Effector memory CD4-positive, alpha-beta T cell (primary cell): ENCODE results near the gene TWIST2.

ENCODE experiments used
- DNase-seq, 3 donors: peaks; one replicate each; pipeline ENCODE4 v3.0.0-alpha.2; 2020
- H3K27ac ChIP-seq: 2 replicates; pipeline ENCODE4 v1.7.0; 2013; ENCODE audit warnings: mild to moderate bottlenecking, low read length, moderate library complexity; ENCODE audit not compliant: insufficient read depth, poor library complexity, severe bottlenecking
- H3K27me3 ChIP-seq: replicated peaks from 2 replicates; pipeline ENCODE4 v1.7.0; 2013; ENCODE audit warnings: mild to moderate bottlenecking, low read length; ENCODE audit not compliant: insufficient read depth, control insufficient read depth, poor library complexity, severe bottlenecking
- H3K36me3 ChIP-seq: 2 replicates; pipeline ENCODE4 v1.7.0; 2013; ENCODE audit warnings: mild to moderate bottlenecking, low read length, moderate library complexity; ENCODE audit not compliant: control insufficient read depth, insufficient read depth
- H3K4me1 ChIP-seq: 2 replicates; pipeline ENCODE4 v1.7.0; 2013; ENCODE audit warnings: low read length, mild to moderate bottlenecking; ENCODE audit not compliant: control insufficient read depth, insufficient read depth, poor library complexity, severe bottlenecking
- H3K4me3 ChIP-seq: 2 replicates; pipeline ENCODE4 v1.7.0; 2013; ENCODE audit warnings: low read length, low read depth, mild to moderate bottlenecking; ENCODE audit not compliant: insufficient read depth, poor library complexity, severe bottlenecking
- H3K9me3 ChIP-seq: 2 replicates; pipeline ENCODE4 v1.7.0; 2013; ENCODE audit warnings: mild to moderate bottlenecking, low read length, moderate library complexity; ENCODE audit not compliant: control insufficient read depth

TWIST2 gene

GRCh38 chr2:238888781-238889180 is 40.9 kb downstream of the TWIST2 start:
- Histone ChIP-seq H3K27ac (no peak overlapping the region), H3K9me3 (no peaks in the 10 kb centered on the region), H3K27me3 (no peaks in the 10 kb centered on the region), H3K4me1 (no peaks in the 10 kb centered on the region), H3K4me3 (no peak overlapping the region), H3K36me3 (no peaks in the 10 kb centered on the region)
- DNase-seq: no peak

GRCh38 chr2:238890131-238890530 is 42.2 kb downstream of the TWIST2 start:
- Histone ChIP-seq H3K27ac (no peak overlapping the region), H3K4me1 (no peaks in the 10 kb centered on the region), H3K36me3 (no peaks in the 10 kb centered on the region), H3K9me3 (no peaks in the 10 kb centered on the region), H3K4me3 (no peak overlapping the region), H3K27me3 (no peaks in the 10 kb centered on the region)
- DNase-seq: no peak

- Histone ChIP-seq H3K4me1 (no peaks in the 10 kb centered on the region), H3K27me3 (no peaks in the 10 kb centered on the region), H3K27ac (no peak overlapping the region), H3K36me3 (no peaks in the 10 kb centered on the region), H3K9me3 (no peaks in the 10 kb centered on the region), H3K4me3 (no peak overlapping the region)
- no peak for DNase-seq
Observed at GRCh38 chr2:238890618-238891456, 43.0 kb downstream of the TWIST2 start.

DNA sequence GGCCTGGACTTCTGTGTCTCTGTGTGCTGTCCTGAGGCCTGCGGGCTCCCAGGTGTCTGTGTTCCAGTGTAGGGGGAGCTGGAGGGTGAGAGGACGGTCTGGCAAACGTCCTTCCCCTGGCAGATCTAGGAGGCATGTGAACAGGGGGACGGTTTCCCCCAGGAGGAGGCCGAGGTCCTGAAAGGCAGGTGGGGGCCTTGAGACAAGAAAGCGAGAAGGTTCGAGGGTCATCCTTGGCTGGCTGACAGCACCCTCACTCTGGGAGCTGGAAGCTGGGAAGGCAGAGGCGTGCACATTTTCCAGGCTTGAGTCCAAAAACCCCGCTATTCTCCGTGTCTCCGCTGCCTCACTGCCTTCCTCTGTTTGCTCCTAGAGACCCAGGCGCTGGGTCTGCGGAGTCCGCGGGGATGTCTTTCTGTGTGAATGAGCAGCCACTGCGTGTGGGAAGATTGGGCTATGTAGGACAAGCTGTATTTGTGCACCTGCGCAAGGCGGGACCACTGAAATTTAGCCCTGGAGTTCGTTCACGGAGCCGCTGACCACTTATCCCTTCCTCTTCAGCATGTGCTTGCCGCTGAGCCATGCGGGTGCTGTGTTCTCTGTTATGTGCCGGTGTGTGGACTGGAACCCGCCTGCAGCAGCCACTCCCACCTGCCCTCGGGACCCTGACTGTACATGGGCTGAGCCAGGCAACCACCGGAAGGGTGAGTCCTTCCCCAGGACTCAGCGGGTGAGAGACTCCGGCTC is 43.7 kb downstream of the TWIST2 start:
- DNase-seq: no peak
- H3K36me3 ChIP-seq: no peaks in the 10 kb centered on the region

DNA sequence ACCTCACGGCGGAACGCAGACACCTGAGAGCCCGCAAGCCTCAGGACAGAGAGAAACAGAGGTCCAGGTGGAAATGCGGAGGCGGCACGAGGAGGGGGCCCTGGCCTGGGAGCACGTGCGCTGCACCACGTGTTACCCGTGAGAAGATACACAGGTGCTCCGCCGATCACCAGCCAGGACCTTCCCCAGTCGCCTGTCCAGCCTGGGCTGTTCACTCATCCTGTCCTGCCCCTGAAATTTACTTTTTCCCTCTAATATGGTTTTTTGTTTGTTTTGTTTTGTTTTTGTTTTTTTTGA is 44.3 kb downstream of the TWIST2 start:
- Histone ChIP-seq H3K4me1 (no peaks in the 10 kb centered on the region), H3K9me3 (no peaks in the 10 kb centered on the region), H3K4me3 (no peak overlapping the region), H3K27ac (no peak overlapping the region), H3K27me3 (no peaks in the 10 kb centered on the region), H3K36me3 (no peaks in the 10 kb centered on the region)
- no peak for DNase-seq

More for the DNA sequence above, 43.7 kb downstream of the TWIST2 start:
- no peak overlapping the region for H3K27ac ChIP-seq
- no peaks in the 10 kb centered on the region for H3K27me3 ChIP-seq
- H3K9me3 ChIP-seq: no peaks in the 10 kb centered on the region
- H3K4me3 ChIP-seq: no peak overlapping the region
- no peaks in the 10 kb centered on the region for H3K4me1 ChIP-seq

DNA sequence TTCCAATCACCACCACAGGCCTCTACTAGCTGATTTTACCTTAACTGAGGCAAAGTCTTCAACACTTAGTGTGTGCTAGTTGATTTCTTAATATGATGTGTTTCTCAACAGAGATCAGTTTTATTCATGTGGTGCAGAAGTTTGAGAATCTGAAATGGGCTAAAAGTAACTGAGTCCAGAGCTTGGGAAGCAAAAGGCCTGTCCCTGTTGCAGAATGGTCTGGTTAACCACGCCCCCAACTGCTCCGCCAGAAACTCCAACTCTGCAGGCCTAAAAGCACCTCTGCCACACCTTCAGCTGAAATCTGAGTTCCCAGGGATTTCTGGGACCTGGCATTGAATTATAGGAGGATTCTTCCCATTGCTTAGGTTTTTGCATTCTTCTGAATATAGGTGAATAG is 44.9 kb downstream of the TWIST2 start:
- no peak for DNase-seq
- H3K27ac ChIP-seq: no peak overlapping the region

GRCh38 chr2:238893349-238894000 is 45.6 kb downstream of the TWIST2 start:
- H3K9me3 ChIP-seq: no peaks in the 10 kb centered on the region
- DNase-seq: no peak
- H3K4me1 ChIP-seq: no peaks in the 10 kb centered on the region
- H3K4me3 ChIP-seq: no peak overlapping the region
- no peaks in the 10 kb centered on the region for H3K36me3 ChIP-seq
- no peak overlapping the region for H3K27ac ChIP-seq
- H3K27me3 ChIP-seq: no peaks in the 10 kb centered on the region

More for the DNA sequence above, 44.9 kb downstream of the TWIST2 start:
- no peaks in the 10 kb centered on the region for H3K36me3 ChIP-seq
- no peaks in the 10 kb centered on the region for H3K9me3 ChIP-seq
- no peak overlapping the region for H3K4me3 ChIP-seq
- H3K27me3 ChIP-seq: no peaks in the 10 kb centered on the region
- H3K4me1 ChIP-seq: no peaks in the 10 kb centered on the region

DNA sequence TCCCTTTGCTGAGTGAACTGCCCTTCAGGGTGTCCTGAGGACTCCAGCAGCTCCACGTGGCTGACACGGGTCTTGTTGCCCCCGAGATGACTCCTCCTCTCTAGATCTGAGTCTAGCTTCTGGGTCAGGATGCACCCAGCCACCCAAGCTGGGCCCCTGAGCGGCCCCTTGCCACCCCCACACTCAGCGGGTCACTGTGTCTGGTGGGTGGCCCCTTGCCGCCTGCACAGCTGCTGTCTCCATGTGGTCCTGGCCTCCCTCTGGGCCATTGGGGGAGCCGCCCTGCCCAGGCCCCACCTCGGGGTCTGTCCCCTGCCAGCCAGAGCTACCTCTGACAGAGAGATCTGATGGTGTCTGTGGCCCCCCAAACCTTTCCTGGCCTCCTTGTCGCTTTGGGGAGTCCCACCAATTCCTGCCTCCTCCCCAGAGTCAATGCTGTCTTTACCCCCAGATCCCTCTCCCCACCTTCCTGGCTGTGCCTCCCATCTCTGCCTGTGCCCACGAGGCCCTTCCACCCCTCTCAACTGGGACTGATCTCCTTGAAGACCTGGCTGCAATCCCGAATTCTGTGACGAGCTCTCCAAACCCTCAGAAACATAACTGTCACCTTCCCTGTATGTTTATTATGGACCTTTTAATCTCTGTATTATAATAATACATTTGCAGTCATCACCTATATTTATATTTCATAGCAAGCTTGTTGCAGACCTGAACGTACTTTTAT is 46.5 kb downstream of the TWIST2 start:
- Histone ChIP-seq H3K4me3 (no peak overlapping the region), H3K4me1 (no peaks in the 10 kb centered on the region), H3K27me3 (no peaks in the 10 kb centered on the region), H3K36me3 (no peaks in the 10 kb centered on the region), H3K27ac (no peak overlapping the region), H3K9me3 (no peaks in the 10 kb centered on the region)
- no peak for DNase-seq

DNA sequence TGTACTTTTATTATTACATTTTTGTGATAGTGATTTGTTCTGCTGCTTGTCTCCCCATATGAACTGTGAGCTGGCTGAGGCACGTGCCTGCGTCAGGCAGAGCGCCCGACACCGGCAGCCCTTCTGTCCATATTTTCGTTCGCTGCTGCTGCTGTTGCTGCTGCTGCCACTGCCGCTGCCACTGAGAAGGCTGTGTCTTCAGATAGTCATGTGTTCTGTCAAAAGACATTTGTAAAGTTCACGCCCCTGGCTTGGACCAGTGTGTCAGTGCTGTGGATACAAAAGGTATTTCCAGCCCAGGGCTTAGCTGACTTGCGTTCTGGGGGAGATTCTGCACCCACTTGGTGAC is 47.0 kb downstream of the TWIST2 start:
- H3K4me3 ChIP-seq: no peak overlapping the region
- no peaks in the 10 kb centered on the region for H3K36me3 ChIP-seq
- H3K27ac ChIP-seq: no peak overlapping the region
- no peaks in the 10 kb centered on the region for H3K27me3 ChIP-seq
- DNase-seq: no peak
- H3K4me1 ChIP-seq: no peaks in the 10 kb centered on the region
- H3K9me3 ChIP-seq: no peaks in the 10 kb centered on the region
